IMR-90 (cell line): ENCODE results near the gene SLX9. TPM values are rescaled to one million over a fixed set of nuclear protein-coding genes. Genes with fewer than 3 reads are reported as not detected.

ENCODE experiments used
- BHLHE40 ChIP-seq: fragments of 150-350 bp; IDR thresholded peaks from 2 replicates; pipeline ENCODE4 v1.6.1; 2016; ENCODE audit warnings: mild to moderate bottlenecking, low read depth, low read length
- FOS ChIP-seq: fragments of 150-350 bp; IDR thresholded peaks from 2 replicates; pipeline ENCODE4 v1.6.1; 2016; ENCODE audit warnings: low read depth, low read length
- NFE2L2 ChIP-seq: fragments of 150-350 bp; IDR thresholded peaks from 2 replicates; pipeline ENCODE4 v1.6.1; 2016; ENCODE audit warnings: low read depth, mild to moderate bottlenecking, low read length
- RFX5 ChIP-seq: IDR thresholded peaks from 2 replicates; pipeline ENCODE4 v1.8.0; 2012; ENCODE audit warnings: low read depth, mild to moderate bottlenecking, low read length, moderate library complexity
- polyA plus RNA-seq, 3 experiments: library from polyadenylated mRNA; depleted of rRNA; stranded (reverse); fragments of >200 nt; gene quantifications; 2 replicates each; pipeline ENCODE4 v1.2.3, GENCODE V29; 2012; ENCODE audit warnings: low replicate concordance in 1 of 3
- total RNA-seq: library from RNA; depleted of rRNA; stranded (reverse); fragments of >200 nt; gene quantifications from 2 replicates; pipeline ENCODE4 v1.2.3, GENCODE V29; 2012

SLX9 gene
- total and polyA plus RNA-seq, 2 of the 4 experiments (the other 2 are of a cell fraction) = 10.4 to 21.7 TPM

DNA sequence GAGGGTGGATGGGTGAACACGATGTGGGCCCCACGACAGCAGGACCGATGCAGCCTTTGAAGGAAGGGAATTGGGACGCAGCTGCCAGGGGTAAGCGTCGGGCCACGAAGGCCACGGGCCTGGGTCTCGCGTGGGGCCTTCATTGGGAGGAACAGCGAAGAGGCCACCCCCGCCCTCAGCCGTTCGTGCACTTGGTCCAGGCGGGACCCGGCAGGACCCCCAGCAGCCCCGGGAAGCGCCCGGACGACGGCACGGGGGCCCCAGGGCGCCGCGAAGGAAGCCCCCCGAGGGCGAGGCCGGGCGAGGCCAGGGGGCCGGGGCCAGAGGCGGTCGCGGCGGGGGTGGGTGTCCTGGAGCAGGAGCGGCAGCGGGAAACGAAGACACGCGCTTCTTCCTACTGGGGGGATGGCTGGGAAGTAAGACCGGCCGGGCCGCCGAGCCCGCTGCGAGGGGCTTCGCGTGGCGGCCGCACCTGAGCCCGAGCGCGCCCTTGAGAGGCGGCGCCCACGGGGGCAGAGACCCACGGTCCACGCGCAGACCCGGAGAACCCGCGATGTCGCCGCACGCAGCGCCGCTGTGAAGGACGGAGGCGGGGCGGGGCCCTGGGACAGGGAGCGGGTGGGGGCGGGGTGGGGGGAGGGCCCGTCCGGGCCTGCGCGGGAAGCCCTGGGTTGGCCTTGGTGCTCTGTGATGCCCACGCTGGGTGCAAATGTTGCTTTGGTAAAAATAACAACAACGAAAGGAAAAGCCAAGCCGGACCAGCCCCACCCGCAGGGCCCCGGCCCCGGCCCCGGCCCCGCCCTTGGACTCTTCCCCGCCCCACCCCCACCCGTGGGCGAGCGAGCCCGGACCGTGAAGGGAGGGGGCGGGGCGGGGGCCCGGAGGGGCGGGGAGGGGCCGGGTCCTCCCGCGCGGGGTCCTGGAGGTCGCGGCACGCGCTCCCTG lies 78.6 kb downstream of the SLX9 start (continued):
- TF ChIP-seq BHLHE40 (no peak), NFE2L2 (no peak), RFX5 (no peak), FOS (no peak)
